HS-27A (cell line): ENCODE data around the gene NGDN.
"Not testable (repeated sequence)": the region's sequence is repeated elsewhere in the genome, so short reads cannot be mapped to it uniquely, and the experiment has no call there.

Source experiments
- DNase-seq: peaks from one replicate; pipeline ENCODE4 v3.0.0-alpha.2; 2012; ENCODE audit warnings: low read depth, missing footprints

NGDN gene

DNA sequence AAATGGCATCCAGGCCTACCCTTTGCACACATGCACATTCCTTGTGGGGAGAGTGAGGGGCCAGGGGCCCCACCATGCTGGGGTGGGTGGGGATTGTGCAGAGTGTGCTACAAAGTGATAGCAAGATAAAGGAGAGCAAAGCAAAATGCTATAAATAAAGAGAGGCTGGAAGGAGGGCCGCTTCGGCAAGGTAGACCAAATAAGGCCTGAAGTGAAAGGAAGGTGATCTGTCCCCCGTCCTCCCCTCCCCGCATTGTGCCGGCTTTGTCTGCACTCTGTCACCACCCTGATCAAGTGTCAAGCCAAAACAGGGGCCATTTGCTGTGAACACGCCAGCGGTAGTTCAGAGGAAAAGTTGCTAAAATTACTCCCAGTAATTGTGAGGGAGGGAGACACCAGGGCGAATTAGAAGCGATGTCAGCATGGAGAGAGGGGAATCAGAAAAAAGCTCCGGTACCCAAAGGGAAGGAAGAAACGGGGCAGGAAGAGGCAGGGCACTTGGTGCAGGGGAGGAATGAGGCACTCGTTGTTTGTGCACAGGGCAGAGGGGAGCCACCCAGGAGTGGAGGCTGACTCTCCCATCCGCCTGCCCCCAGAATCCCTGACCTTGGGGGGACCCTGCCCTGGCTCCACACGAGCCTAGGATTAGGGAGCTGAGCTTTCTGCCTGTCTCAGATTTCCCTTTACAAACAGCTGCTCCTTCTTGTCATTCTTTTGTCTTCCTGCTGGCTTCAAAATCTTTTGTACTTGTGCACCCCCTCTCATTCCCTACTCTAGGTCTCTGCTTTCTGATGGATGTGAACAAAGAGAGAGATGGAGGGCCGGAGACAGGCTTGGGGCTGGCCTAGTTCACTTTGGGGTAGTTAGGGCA is 31.2 kb upstream of the NGDN start:
- no peak for DNase-seq

DNA sequence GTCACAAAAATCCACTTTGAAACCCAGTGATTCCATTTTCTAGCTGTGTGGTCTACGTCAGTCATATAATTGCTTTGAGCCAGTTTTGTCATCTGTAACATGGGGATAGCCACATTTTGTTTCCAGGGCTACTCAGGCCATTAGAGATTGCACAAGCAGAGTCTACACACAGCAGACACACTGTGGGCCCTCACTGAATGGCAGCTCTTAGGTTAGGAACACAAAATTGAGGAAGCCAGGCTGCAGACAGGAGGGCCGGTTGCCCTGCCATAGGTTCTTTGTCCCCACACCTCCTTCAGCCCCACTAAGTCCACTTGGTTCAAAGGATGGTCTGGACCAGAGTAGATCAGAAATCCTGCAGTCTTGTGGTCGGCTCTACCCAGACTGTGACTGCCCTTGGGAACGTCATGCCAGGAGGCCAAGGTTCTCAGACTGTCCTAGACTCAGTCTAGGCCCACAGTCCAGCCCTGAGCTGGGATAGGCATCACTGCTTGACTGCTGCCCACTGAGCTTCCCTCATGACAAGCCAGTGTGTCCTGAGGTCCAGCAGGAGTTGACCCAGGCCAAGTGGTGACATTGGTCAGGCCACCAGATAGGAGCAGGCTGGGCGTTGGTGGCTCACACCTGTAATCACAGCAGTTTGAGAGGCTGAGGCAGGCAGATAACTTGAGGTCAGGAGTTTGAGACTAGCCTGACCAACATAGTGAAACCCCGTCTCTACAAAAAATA is 30.2 kb upstream of the NGDN start:
- no peak for DNase-seq

DNA sequence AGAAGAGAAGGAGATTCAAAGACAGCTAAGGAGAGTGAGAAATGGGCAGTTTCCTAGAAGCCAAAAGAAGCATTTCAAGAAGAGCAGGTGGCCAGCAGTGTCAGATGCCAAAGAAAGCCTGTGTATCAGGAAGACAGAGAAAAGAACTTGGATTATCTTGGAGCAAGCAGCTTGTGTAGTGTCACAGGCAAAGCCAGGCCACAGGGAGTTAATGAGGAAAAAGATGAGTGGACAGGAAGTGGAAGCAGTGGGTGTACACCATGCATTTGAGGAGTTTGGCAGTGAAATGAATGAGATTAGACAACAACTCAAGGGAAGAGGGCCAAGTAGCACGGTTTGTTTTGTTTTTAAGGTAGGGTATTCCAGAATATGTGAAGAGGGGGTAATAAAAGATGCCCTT is 28.4 kb upstream of the NGDN start:
- no peak for DNase-seq

DNA sequence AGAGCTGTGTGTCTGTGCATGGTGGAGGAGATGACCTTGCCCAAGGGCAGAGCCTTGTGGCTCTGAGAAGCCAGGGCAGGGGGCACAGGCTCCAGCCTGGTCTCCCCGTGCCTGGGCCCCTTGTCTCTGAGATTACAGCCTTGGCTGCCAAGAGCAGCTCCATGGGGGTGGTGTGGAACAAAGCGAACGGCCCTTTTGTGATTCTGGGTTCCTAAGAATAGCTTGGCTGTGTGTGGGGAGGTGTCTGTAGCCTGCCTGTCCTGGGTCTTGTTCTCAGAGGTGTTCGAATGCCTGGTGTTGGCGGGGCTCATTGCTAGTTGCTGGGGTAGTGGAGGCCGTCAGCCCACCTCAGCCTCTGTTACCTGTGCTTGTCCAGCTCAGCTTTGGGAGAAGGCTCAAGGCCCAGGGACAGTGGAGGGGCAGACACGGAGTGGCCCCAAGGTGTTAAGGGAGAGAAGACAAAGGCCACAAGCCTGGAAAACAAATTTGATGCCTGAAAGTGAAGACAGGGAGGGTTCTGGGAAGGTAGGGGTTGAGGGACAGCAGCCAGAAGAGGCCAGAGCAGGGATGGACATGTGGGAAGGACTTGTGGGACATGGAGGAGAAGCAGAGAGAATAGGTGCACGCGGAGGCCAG is 26.7 kb upstream of the NGDN start:
- no peak for DNase-seq

DNA sequence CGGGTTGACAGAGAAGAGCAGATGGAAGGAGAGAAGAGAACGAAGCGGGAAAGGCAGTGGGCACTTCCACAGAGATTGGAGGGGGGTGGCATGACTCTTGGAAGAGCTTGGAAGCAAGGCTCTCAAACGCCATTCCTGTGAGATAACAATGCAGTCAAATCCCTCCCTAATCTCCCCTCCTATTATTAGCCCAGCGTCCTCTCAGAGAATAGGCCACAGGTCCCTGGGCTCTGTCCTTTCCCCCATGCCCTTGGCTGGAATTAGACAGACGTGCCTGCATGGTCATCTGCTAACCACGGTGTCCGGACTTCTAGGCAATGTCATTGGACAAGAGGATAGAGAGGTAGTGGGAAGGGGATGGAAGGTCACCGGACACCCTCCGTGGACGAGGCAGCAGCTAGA is 26.1 kb upstream of the NGDN start:
- DNase-seq, result no peak

DNA sequence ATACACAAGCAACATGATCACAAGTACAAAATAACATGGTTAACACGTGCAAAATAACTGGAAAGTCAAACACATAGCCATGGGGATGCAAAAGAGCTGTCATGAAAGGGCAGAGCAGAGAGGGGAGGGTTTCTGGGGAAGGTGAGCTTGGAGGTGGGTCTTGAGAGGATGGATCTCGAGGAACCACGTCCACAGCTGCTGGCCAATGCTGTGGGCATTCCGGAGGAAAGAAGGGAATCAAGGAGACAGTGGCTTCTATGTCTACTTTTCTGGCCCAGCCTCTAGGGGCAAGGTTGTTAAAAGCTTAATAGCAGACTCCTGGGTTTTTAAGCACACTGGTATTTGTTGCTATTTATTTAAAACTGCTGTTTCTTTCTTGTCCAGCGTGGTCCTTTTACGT is 25.6 kb upstream of the NGDN start:
- no peak for DNase-seq

DNA sequence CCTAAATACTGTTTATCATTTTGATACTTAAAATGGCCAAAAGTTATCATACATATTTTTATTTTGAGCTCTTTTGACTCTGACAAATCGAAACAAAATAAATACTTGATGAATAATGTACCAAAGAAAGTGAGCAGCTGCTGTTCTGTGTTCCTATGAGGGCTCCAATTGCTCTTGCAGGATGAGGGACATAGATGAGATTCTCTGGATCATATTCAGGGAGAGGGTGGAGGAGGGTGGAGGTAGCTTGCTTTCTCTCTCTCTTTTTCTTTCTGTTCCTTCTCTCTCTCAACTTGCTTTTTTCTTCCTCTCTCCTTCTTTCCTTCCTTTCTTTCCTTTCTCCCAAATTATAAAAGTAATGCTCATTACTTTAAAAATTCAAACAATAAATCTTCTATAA is 25.2 kb upstream of the NGDN start:
- no peak for DNase-seq

DNA sequence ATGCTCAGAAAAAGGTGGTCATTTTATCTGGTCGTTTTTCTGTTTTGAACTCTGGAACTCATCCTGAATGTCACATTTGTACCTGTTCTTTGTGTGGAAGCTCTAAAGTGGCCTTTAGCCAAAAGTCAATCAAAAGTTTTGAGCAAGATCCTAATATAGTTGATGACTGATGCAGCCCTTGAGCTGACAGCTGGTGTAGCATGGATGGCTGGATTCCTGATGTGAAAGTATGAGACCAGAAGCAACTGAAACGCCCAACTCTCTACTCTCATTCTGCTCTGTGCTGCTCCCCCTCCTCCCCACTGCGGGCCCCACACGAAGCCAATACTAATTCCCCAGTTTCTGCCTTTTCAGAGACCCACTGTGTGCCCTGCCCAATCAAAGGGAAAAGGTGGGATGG is 23.7 kb upstream of the NGDN start:
- DNase-seq, result no peak

DNA sequence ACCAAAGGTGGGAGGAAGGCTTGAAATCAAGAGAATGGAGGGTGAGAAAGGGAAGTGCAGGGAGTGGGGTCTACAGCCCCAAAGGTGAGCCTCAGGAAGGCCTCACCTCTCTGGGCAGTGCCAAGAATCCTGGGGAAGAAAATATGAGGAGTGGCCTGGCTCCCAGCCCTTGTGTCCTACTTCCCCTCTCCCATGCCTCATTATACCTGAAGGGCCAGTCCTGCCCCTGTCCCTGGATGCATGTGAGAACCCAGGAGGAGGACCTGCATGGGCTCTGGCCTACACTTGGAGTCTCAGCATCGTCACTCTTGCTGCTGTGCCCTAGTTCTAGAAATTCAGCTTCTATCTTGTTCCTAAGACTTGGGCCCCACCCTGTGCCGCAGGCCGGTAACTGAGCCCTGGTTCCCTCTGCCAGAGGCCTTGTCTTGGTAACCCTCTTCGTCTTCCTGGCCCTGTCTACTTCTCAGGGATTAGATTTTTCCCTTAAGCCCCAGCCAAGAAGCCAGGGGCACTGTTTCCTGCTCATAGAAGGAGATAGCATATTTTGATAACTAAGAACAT is 23.1 kb upstream of the NGDN start:
- no peak for DNase-seq

DNA sequence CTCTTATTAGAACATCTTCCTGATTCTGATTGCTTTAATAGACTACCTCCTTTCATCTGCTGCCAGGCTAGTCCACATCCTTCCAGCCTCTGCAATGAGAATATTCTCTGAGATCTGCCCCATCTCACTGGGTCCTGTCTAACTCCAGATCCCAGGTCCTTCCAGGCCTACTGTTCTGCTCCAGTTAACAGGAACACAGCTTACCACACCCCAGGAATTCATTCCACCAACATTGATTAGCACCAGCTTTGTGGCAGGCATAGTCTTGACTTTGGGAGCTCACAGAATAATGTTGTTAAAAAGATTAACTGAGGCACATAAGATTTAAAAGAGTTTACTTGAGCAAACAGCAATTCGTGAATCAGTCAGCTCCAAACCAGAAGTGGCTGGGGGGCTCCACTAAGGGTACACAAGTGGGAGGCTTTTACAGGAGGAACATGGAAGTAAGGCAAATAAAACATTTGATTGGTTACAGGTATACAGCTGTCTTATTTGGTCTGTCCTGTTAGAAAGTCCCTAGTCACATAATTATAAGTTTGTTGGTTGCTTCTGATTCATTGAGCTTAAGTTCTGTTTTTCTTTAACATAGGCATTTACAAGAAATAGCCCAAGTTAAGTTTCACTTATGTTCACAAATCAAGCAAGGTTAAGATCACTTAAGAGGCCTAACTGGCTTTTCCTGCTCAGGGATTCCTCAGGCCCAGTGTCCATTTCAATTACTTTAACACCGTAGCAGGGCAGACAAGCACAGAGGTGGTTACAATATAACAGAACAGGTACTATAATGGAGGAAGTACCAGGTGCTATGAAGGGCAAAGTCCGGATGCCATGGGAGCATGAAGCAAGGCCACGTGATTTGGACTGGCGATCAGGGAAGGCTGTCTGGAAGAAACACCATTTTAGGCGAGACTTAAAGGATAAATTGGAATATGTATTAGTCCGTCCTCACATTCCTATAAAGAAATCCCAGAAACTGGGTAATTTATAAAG is 21.8 kb upstream of the NGDN start:
- DNase-seq, result no peak

DNA sequence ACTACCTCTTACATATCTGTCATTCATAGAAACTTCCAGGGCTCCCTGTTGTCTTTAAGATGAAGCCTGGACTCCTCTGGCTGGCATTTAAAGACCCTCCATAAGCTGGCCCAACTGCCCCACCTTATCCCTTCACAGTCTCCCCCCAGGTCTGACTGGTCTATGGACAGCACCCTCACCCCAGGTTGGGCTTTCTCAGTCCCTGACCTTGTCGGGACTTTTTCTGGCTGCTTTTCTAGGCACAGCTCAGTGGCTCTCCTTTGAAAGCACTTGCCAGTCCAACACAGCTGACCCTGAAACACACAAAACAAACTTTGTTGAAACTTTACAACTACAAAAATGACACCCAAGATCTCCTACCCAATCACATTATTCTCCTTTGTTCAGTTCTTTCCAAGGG is 20.2 kb upstream of the NGDN start:
- DNase-seq, result no peak

DNA sequence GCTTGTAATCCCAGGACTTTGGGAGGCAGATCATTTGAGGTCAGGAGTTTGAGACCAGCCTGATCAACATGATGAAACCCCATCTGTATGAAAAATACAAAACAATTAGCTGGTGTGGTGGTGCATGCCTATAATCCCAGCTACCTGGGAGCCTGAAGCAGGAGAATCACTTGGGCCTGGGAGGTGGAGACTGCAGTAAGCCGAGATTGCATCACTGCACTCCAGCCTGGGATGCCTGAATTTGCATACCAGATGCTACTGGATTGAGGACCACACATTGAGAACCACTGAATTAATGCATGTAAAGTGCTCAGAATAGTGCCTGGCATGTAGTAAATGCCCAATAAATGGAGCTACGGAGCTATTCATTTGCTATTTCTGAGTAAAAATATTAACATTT is 19.1 kb upstream of the NGDN start:
- DNase-seq, result no peak

DNA sequence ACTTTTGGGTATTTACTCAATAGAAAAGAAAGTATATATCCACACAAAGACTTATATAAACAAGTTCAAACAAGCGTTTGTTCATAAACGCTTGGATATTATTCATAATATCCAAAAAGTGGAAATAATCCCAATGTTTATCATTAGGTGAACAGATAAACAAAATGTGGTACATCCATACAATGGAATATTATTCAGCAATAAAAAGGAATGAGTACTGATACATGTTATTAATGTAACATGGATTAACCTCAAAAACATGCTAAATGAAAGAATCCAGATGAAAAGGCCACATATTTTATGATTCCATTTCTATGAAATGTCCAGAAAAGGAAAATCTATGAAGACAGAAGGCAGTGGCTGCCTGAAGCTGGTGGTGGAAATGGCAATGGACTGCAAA is 17.3 kb upstream of the NGDN start:
- DNase-seq, result no peak

DNA sequence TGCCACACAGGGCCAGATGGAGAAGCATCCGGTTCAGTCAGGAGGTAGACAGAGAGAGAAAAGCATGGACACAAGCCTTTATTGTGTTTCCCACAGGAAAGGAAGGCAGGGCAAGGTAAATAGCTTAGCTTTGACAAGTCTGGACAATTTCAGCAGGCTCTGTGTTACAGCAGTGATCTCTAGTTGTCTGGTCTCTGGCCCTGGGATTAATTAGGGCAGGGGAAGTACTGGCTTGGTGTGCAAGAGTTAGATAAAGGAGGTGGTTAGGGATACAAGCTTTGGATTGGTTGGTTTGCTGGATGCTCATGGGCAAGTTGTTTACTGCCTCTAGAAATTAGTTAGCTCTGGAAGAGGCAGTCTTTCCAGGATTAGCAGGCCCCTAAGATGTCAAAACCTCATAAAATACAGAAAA is 15.1 kb upstream of the NGDN start:
- DNase-seq, result no peak

DNA sequence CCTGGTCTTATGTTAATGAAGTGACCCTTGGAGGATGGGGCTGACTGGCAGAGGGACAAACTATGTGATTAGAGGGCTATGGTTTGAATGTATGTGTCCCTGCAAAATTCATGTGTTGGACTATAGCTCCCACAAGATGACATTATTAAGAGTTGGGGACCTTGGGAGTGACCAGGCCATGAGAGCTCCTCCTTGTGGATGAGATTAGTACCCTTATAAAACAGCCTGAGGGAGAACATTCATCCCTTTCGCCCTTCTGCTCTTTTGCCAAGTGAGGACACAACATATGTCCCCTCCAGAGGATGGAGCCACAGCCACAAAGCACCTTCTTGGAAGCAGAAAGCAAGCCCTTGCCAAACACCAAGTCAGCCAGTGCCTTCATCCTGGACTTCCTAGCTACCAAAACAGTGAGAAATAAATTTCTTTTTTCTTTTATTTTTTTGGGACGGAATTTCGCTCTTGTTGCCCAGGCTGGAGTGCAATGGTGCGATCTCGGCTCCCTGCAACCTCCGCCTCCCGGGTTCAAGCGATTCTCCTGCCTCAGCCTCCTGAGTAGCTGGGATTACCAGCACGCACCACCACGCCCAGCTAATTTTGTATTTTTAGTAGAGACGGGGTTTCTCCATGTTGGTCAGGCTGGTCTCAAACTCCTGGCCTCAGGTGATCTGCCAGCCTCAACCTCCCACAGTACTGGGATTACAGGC is 12.5 kb upstream of the NGDN start:
- not testable (repeated sequence) for DNase-seq

DNA sequence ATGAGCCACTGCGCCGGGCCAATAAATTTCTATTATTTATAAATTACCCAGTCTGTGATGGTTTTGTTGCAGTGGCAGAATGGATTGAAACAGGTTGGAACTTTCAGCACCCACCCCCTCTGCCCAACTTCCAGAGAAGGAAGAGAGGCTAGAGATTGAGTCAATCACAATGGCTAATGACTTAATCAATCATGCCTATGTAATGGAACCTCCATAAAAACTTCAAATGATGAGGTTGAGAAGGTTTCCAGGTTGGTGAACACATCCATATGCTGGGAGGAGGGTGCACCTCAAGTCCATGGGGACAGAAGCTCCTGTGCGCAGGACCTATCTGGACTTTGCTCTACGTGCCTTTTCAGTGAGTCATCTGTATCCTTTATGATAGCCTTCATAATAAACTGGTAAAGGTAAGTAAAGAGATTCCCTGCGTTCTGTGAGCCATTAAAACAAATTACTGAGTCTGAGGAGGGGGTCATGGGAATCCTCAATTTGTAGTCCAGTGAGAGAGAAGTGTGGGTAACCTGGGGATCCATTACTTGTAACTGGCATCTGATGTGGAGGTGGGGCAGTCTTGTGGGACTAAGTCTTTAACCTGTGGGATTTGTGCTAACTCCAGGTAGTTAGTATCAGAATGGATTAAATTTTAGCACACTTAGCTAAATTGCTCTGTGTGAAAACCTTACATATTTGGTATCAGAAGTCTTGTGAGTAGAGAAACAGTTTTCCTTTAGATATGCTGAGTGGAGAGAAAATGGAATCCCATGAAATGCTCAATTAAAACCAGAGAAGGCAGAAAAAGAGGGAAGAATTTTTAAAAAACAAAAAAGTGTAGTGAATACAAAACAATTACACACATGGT is 11.7 kb upstream of the NGDN start:
- DNase-seq, result no peak

DNA sequence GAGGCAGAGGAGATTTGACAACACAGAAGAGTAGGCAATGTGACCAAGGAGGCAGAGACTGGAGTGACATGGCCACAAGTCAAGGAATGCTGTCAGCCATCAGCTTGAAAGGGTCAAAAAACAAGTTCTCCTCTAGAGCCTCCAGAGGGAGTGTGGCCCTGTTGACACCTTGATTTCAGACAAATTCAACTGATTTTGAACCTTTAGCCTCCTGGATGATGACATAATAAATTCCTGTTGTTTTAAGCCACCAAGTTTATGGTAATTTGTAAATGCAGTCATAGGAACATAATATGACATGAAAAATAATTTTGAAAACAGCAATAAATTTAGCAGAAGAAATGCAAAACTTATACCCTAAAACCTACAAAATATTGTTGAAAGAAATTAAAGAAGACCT is 8.5 kb upstream of the NGDN start:
- DNase-seq, result no peak

DNA sequence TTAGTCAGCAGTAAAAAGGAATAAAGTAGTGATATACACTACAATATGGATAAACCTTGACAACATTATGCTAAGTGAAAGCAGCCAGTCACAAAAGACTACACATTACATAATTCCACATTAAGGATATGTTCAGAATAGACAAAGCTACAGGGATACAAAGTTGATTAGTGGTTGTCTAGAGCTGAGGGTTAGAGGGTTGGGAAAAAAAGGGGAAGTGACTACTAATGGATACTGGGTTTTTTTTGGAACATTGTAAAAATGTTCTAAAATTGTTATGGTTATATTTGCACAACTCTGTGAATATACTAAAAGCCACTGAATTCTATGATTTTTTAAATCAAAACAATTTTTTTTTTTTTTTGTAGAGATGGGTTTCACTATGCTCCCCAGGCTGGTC is 4.8 kb upstream of the NGDN start:
- DNase-seq, result no peak

DNA sequence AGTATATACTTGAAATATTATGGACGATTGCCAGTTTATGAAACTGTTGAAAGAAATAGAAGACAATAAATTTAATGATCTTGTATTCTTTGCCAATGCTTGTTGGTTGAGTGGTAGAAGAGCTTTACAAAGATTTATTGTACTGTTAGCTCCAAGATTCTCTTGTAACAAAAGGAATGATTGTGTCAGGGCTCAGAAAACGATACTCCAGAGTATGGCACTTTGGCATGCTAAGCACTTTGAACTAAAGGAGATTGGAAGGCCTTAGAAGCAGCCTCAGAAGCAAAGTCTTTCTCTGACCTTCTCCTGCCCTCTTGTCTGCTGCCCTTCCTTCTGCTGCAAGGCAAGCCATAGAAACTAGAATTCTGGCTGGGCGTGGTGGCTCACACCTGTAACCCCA is 4.2 kb upstream of the NGDN start:
- DNase-seq, result no peak

DNA sequence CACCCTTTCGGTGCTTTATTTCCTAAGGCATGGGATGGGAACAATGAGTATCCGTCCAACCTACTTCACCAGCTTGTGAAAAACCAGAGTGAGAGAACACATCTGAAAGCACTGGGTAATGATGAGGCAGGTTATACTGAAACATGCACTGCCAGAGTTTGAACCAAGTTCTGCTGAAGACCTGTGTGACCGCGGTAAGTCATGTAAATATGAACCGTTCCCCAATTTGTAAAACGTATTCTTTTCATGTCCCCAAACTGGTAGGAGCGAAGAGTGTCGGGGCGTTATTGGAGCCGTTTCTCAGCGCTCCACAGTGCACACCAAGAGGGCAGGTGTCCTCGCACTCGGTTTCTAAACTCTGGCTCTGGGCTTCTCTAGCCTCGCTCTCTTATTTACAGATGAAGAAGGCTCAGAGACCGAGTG is 788 bp upstream of the NGDN start:
- no peak for DNase-seq
